ENCODE results near the gene MLYCD.

MLYCD gene

DNA sequence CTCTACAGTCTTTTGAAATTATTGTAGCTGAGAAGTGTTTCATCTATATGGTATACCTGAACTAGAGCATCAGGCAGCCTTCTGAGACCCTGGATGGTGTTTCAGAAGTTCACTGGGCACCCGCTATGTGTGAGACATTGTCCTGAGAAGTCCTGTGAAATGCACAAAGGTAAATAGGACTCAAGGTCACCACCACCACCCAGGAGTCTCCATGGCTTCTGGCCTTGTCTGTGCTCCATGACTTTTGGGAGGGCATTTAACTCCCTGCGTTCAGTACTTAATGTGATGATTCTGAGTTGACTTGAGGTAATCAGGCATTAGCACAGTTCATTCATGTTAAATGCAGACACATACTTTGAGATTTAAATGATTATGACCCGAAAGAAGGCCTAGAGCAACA lies 1.1 kb downstream of the MLYCD start:
- DNase-seq = no peak

DNA sequence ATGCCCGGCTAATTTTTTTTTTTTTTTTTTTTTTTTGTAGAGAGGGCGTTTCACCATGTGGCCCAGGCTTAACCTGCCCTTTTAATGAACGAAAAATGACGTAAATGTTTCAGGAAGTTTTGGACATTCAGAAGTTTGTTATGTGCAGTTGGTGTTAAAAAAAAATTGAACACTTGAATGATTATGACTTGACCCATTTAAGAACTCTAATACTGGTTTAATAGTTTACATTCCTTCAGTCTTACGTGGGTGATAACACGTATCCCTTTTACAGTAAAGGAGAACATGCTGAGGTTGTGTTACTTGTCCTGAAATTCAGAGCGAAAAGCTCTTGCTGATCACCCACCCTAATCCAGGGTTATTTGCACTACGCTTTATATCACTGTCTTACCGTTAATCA lies 1.7 kb downstream of the MLYCD start:
- DNase-seq = no peak

DNA sequence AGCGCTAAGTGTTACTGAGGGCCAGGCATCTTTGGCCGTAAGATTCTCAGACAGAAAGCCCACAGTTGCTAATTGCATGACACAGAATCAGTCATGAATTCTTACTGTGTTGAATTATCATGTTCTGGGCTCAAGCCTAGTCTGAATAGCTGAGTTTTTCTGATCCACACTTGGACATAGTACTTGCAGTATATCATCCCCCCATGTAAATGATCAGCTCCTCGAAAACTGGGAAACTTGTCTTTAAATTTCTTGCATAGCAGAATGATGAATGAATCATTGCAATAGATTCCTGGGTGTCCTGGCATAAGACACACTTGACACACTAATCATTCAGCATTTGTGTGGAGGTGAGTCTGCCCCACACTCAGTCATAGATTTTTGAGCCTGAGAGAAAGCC lies 2.2 kb downstream of the MLYCD start:
- DNase-seq = no peak

DNA sequence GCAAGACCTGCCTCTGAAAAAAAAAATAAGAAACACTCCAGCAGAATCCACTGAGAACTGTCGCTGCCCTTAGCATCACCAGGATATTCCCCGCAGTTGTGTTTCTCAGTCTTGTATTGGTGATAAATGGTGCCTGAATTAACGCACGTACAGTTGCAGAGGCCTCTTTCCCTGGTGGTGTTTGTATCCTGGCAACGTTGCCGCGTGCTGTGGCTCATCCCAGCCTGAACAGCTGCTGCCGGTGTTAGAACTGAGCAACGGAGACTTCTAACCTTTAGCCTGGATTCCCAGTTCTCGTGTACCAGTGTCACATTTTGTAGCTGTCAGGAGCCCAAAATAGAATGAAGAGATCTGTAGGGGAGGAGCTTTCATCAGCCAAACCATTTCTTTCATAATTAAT lies 4.8 kb downstream of the MLYCD start:
- no peak for DNase-seq

DNA sequence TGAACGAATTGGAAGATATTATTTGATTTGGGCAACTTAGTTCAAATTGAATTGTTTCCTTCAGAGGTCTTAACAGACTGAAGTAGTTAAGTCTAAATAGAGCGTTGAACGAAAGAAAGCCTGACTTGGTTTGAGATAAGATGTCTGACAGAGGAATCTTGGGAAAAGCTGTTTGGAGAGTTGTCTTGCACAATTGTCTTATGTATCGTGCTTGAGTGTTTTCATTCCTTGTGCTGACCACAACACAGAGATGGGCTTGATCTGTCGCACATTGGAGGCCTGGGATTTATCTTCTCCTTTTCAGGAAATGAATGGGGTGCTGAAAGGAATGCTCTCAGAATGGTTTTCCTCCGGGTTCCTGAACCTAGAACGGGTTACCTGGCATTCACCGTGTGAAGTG lies 7.8 kb downstream of the MLYCD start:
- DNase-seq = no peak

DNA sequence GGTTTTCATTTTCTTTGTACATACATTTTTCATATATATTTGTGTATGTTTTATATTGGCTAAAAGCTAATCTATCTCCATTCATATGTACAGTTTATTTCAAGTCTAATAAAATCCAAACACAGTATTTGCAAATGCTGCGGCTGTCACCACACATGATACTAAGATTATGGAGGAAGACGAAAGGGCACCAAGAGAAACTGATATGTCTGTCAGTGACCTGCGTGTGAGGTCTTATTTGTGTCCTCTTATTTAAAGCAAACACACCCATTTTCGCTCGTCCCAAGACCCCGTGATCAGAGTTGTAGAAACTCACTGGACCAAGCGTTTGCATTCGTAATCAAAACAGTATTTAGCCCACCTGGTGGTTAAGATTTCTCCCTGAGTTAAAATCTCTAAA lies 8.2 kb downstream of the MLYCD start:
- no peak for DNase-seq

DNA sequence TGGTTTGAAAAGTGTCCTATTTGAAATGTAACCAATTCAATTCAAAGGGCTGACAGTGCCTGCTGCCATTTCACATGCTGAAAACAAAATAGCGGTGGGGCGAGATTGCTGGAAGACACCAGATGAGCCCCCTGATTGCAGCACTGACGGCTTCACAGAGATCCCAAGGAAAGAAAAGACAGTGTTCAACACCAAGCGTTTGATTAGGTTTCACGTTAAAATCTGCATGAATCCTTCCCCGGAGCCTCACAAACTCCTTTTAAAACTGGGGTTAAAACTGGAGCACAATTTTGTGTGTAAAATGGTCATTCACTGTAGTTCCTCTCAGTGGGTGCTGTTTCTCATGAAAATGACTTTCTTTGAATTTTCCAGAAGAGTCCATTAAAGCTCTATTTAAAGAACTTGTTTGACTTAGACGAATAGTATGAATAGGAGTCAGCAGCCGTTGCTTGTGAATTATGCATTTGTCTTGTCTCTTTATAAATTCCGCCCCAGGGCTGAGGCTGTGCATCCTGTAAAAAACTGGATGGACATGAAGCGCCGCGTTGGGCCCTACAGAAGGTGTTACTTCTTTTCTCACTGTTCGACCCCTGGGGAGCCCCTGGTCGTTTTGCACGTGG lies 8.8 kb downstream of the MLYCD start:
- no peak for DNase-seq

DNA sequence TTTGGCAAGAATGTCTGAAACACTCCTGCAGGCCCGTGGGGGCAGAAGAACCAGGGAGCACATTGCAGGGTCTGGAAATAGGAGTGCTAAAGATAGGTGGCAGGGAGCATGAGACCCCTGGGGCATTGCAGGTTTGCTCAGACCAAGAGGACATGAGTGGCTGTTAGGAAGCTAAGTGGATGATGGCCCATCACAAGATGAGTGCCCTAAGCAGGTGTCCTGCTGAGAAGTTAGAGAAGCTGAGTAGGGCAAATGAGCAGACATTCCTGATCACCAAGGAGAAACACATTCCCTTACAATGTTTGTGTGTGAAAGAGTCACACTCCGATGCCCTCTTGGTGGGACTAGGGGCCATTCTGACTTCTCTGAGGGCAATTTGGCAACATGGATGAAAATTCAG lies 9.9 kb downstream of the MLYCD start:
- DNase-seq = no peak

DNA sequence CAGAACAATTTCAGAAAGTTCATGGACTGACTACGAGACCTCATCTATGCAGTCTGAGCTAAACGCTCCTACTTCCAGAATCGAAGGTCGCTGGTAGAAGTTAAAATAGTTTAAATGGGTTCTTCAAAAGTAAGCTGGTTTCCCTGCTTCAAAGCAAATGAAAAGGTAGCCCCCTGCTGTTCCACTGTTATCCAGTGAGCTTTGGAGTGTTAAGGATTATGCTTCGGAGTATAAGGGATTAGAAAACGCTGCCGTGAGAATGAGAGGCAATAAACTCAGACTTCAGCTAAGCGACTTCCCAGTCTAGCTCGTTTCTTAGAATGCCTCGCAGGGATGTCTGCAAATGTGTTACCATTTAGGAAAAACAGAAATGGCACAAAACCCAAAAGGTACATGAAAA lies 12.4 kb downstream of the MLYCD start:
- no peak for DNase-seq

DNA sequence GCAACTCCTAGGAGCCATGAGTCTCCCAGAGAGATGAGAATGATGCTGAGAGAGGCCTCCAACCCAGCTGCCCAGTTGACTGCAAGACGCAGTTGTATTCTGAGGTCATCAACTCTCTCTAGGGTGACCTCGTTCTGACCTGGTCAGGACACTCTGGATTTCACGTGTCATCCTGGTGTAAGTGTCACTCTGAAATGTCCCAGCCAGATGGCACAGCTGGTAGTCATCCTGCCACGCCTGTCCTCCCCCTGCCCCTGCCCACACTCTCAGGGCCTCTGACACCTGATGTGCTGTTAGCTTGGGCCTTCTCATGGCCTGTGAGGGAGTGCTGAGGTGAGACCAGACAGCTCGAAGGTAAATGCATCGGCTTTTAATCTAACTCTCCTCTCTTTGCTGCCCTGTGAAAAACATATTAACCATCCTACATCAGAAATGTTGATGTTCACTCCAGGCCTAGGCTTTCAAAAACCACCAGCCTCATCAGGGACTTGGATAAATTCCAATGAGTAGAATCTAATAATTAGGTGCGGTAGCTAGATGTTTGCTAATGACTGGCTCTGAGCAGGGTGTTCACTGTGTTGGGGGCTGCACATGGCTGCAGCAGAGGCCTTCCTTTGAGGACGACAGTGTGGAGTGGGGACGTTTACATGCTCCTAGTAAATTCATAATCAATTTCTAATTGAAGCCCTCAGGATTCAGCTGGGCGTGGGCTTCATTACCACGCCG lies 13.8 kb downstream of the MLYCD start:
- no peak for DNase-seq

DNA sequence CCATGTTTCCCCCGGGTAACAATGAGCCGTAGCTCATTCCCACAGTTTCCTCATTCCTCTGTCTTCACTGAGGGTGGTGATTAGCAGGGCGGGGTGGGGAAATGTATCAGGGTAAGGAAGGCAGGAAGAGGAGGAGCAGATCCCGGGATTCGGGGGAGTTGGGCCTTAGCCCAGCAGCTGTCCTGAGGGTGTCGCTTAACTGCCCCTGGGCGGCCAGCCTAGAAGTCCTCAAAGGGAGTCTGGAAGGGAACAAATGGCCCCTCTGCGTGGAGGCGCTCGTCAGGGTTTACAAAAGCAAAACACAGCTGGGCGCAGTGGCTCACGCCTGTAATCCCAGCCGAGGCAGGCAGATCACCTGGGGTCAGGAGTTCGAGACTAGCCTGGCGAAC lies 14.3 kb downstream of the MLYCD start:
- DNase-seq = no peak

DNA sequence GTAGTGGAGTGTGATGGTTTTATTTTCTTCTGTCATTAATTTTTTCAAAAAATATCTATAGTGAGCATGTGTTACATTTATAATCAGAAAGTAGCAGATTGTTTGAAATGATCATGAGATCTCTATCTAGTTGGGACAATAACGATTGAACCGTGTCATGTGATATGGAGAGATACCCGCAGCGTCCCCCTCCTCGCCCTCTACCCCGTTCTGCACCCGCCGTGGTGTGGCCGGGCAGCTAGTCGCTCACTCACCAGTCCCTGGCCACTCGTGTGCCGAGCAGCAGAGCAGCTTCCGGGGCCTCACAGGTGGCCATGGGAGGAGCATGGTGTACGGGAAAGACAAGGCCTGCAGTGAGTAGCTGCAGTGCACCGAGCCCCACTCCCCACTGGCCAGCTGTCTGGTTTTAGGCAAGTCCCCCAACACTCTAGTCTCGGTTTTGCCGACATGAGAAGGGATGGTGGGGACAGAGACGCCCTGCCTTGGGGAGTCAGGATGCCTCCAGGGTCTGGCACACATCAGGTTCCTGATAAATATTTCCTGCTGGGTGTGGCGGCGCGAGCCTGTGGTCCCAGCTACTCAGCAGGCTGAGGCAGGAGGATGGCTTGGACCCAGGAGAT lies 15.3 kb downstream of the MLYCD start:
- DNase-seq = no peak

DNA sequence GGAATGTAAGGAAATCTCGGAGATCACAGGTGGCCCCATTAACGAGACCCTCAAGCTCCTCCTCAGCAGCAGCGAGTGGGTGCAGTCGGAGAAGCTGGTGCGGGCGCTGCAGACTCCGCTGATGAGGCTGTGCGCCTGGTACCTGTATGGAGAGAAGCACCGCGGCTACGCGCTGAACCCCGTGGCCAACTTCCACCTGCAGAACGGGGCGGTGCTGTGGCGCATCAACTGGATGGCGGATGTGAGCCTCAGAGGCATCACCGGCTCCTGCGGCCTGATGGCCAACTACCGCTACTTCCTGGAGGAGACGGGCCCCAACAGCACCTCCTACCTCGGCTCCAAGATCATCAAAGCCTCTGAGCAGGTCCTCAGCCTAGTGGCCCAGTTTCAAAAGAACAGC lies 16.2 kb downstream of the MLYCD start:
- no peak for DNase-seq

DNA sequence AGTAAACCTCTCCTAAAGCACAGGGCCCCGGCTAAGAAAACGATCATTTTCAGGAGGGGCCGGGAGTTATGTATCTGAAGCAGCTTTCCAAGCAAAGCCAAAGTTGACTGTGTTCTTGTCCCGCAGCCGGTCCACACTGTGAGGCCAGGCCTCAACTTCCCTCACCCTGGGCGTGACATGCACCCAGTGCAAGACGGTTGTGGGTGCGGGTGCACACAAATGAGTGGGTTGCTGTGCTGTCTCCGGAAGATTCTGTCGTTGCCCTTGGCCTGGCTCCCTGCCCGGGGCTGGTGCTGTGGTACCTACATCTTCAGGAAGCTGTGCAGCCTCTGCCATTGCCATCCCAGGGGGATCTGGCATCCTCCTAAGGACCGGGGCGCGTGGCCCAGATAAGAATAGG lies 16.6 kb downstream of the MLYCD start:
- no peak for DNase-seq

DNA sequence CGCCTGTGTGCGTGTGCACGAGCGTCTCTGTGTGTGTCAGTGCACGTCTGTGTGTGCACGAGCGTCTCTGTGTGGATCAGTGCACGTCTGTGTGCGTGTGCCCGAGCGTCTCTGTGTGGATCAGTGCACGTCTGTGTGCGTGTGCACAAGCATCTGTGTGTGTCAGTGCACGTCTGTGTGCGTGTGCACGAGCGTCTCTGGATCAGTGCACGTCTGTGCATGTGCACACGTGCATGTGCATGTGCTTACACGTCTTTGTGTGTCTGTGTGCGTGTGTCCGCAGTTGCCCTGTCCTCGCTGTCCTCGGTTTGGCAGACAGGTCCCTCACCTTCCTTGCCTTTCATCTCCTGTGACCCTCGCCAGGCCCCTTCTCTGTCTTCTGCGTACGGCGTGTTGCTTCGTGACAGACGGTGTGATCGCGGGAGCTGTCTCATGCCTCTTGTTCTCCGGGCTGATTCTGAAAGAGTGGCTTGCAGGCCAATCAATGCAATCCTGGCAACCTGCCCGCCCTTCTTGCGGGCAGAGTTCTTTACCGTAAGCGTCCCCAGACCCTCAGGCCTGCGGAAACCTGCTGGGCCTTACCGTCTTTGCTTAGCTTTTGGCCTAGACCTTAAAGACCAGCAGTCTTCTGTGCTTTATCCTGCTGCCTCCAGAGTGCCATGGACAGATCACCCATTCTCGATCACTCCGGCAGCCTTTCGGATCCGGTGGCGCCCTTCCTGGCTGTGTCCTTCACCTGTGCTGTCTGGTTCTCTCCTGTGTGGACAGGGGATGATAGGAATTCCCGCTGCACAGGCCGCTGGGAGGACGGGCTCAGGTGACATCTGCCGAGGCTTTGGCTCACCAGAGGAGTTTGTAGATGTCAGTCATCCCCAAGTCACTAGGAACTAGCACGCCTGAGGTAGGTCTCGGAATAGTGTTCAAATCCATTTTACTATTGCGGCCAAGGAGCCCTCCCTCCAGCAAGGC lies 18.5 kb downstream of the MLYCD start:
- DNase-seq = no peak

DNA sequence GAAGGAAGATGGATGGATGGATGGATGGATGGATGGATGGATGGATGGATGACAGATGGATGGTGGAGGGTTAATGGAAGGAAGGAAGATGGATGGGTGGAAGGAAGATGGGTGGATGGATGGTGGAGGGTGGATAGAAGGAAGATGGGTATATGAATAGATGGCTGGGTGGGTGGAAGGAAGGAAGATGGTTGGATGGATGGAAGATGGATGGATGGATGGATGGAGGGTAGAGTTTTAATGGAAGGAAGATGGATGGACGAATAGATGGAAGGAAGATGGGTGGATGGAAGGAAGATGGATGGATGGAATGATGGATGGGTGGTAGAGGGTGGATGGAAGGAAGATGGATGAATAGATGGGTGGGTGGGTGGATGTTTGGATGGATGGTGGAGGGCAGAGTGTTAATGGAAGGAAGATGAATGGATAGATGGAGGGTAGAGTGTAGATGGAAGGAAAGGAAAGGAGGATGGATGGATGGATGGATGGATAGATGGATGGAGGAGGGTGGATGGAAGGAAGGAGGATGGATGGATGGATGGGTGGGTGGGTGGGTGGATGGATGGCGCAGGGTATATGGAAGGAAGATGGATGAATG lies 22.1 kb downstream of the MLYCD start:
- DNase-seq = no peak

DNA sequence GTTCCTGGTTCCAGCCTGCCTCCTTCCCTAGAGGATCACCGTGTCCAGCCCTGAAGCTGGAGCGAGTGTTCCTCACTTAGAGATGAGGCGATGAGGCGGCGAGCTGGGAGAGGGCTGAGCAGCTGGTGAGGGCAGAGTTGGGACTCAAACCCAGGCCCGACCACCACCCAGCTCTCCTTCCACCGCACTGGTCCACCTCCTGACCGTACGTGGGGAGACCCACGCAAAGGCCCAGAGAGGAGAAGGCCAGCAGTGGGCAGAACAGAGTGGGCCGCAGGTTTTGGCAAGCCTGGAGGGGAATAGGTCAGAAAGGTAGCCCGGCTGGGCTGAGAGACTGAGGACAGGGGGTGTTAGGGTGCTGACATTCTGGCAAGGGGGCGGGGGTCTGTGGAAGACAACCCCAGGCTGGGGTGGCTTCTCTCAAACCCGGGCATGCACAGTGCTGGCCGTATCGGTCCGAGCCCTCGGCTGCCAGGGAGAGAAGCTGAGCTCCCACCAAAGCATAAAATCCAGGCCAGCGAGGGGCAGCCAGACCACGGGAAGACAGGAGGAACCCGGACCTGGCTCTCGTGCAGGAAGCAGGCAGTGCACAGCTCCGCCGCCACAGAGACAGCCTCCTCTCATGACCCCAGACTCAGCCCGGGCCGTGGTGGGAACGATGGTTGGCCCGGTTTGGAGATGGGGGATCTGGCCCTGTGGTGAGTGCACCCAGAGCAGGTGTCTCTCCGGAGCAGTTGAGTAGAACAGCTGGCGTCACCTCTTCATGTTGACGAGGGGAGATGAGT lies 24.9 kb downstream of the MLYCD start:
- no peak for DNase-seq

DNA sequence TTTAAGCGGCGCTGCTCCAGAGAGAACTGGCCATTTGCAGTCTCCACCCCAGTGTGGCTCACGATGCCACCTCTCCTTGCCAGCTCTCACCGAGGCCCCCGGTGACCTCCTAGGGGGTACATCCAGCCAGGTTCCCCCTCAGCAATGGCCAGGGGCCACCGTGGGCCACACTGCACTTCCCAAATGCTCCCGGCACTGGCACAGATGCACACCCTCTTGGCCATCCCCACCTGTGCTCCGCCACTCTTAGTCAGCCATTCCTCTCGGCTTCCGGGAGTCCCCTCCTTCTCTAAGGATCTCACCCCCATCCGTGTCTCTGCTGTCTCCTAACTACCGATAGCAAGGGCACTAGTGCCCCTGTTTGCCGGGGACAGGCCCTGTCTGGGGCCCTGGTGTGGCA lies 25.8 kb downstream of the MLYCD start:
- DNase-seq = no peak

DNA sequence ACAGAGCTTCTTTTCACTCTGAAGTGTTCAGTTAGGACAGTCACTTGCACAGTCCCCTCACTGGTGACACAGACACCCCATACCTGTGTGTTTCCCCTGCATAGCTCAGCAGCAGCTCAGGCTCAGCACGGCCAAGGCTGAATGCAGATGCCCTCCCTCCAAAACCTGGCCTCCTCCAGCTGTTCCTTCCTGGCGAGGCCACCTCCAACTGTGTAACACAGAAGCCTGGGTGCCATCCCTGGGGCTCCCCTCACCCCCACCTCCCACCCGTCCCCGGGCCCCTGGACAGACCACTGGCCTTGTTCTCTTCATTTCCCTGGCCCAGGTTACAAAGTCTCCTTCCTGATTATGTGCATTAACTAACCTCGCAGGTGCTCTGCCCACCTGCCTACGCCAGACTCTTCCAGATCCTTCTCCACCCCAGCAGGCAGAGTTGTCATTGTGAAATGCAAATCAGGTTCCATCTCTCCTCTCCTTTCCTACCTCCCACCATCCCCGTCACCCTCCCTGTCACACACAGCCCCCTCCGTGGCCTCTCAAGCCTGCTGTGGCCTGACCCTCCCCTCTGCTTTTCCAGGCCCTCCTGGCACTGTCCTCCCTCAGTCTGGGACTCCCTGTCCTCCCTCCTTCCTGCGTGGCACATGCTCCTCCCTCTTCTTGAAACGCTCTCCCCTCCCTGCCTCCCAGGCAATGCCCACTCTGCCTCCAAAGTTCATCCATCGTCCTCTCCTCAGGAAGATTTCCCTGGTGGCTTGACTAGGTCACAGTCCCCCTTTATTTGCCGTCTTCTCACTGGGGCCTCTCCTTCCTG lies 26.4 kb downstream of the MLYCD start:
- DNase-seq = no peak

DNA sequence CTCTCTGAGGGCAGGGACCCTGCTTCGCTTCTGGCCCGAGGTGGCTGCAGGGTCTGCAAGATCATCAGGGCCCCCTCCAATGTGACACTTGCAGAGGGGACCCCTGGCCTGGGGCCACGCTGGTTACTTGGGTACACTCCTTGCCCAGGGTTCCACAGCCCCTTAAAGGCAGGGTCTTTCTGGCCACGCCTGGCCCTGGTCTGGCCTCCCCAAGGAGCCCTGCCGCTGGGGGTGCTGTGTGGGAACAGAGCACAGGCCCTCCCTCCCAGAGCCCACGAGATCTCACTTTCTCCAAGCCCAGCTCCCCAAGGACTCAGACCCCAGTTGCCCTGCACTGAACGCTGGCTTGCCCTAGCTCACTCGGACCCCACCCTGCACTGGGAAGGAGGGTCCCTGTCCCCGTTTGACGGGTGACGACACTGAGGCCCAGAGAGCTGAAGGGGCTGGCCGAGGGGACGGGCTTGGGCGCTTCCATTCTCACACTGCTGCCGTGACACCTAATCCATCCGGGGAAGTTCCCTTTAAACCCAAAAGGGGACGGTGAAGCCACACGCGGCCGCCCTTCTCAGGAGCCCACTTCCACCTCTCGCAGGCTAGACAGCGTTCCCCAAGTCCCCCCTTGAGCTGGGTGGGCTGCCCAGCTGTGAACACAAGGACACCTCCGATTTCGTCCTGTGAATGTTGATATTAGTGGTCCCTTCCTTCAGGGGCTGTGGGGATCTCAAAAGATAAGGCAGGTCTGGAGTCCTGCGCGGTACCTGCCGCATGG lies 27.2 kb downstream of the MLYCD start:
- no peak for DNase-seq
